GM06990 (cell line): ENCODE data around the gene EHF.

Experiments used
- DNase-seq: peaks from one replicate; pipeline ENCODE4 v3.0.0-alpha.2; 2011; ENCODE audit not compliant: insufficient read length; ENCODE audit errors: extremely low read depth
- H3K27me3 ChIP-seq: replicated peaks from 2 replicates; pipeline ENCODE4 v1.6.0; 2011; ENCODE audit warnings: low read length; ENCODE audit not compliant: control insufficient read depth, insufficient read depth
- H3K36me3 ChIP-seq: 2 replicates; pipeline ENCODE4 v1.5.1; 2011; ENCODE audit warnings: low read length; ENCODE audit not compliant: control insufficient read depth, insufficient read depth
- H3K4me3 ChIP-seq: replicated peaks from 2 replicates; pipeline ENCODE4 v1.5.1; 2011; ENCODE audit warnings: low read depth, mild to moderate bottlenecking, control low read depth, low read length
- TF ChIP-seq, protein P1 (sequence below): IDR thresholded peaks from 2 replicates; pipeline ENCODE4 v1.5.1; 2011; ENCODE audit warnings: low read length, control low read depth, mild to moderate bottlenecking, inconsistent platforms; ENCODE audit not compliant: insufficient read depth, poor library complexity, severe bottlenecking

The EHF gene

DNA sequence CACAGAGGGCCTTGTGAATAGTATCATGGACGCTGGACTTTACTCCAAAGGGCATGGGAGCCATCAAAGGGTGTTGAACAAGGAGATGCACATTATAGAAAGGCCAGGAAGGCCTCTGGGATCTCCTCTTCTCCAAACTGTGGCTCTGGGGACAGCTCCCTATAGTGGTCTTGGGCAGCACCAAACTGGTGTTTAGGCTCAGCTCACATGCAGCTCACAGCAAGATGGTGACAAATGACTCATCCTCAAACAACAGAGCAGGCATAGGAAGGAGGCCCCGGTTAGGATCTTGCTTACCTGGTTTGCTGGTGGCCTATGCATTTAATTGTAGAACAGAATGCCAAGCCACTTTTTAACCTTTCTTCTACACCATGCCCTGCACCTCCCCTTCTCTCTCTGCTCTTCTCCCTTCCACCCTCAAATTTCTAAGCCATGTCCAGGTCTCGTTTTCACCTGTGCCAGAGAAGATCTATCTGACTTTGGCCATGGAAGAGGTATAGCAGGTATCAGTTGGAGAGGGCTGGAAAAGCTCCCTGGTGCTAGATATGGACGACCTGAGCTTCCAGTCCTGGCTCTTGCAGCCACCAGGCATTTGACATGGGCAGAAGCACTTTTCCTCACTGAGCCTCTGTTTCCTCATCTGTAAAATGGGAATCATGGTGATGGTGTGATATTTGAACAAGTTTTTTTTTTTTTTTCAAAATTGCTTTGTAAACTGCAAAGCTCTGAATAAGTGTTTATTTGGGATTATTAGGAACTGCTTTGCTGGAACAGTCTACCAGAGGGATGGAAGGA is 14.4 kb upstream of the EHF start:
- TF ChIP-seq, protein P1, sequence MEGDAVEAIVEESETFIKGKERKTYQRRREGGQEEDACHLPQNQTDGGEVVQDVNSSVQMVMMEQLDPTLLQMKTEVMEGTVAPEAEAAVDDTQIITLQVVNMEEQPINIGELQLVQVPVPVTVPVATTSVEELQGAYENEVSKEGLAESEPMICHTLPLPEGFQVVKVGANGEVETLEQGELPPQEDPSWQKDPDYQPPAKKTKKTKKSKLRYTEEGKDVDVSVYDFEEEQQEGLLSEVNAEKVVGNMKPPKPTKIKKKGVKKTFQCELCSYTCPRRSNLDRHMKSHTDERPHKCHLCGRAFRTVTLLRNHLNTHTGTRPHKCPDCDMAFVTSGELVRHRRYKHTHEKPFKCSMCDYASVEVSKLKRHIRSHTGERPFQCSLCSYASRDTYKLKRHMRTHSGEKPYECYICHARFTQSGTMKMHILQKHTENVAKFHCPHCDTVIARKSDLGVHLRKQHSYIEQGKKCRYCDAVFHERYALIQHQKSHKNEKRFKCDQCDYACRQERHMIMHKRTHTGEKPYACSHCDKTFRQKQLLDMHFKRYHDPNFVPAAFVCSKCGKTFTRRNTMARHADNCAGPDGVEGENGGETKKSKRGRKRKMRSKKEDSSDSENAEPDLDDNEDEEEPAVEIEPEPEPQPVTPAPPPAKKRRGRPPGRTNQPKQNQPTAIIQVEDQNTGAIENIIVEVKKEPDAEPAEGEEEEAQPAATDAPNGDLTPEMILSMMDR, result no peak
- Histone ChIP-seq H3K4me3 (no peak overlapping the region), H3K36me3 (no peaks in the 10 kb centered on the region), H3K27me3 (no peaks in the 10 kb centered on the region)
- DNase-seq, result no peak

DNA sequence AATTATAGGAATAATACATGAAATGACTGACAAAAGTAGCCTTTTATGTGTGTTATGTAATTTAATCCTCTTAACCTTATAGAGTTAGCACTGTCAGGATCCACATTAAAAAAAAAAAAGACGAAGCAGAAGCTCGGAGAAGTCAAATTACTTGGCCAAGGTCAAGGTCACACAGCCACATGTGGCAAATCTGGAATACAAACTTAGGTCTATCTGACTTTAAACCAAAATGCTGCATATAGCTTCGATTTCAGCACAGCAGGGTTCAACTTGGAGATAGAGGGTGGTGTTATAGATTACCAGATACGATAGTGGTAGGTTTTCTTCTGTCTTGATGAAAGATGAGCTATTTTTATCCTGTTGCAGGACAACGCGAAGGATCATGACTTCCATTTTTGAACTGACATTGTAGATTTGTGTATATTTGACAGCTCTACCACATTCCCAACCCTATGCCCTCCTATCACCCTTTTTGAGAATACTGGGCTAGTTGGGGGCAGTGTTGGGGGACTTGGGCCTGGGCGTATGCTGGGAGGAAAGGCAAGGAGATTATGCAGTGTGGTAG is 11.6 kb upstream of the EHF start:
- no peak for DNase-seq
- no peaks in the 10 kb centered on the region for H3K27me3 ChIP-seq
- TF ChIP-seq, protein P1, result no peak
- no peak overlapping the region for H3K4me3 ChIP-seq
- H3K36me3 ChIP-seq, result no peaks in the 10 kb centered on the region

DNA sequence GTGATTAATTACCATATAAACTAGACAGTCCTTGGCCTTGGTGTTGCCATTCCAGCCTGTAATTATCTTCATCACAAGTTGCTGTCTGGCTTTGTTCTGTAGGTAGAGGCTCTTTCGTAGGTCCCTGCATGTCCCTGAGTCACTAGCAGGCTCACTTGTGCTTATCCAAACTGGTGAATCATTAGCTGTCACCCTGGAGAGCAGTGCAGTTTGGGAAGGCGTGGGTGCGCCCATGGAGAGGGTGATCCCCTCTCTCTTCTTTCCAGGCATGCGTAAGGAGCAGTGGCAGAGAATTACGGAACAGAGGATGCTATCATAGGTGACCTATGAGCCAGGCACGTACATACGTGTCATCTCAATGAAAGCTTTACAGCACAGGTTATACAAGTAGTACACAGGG is 11.0 kb upstream of the EHF start:
- no peak overlapping the region for H3K4me3 ChIP-seq
- TF ChIP-seq, protein P1, result no peak
- H3K36me3 ChIP-seq, result no peaks in the 10 kb centered on the region
- no peaks in the 10 kb centered on the region for H3K27me3 ChIP-seq
- DNase-seq, result no peak

DNA sequence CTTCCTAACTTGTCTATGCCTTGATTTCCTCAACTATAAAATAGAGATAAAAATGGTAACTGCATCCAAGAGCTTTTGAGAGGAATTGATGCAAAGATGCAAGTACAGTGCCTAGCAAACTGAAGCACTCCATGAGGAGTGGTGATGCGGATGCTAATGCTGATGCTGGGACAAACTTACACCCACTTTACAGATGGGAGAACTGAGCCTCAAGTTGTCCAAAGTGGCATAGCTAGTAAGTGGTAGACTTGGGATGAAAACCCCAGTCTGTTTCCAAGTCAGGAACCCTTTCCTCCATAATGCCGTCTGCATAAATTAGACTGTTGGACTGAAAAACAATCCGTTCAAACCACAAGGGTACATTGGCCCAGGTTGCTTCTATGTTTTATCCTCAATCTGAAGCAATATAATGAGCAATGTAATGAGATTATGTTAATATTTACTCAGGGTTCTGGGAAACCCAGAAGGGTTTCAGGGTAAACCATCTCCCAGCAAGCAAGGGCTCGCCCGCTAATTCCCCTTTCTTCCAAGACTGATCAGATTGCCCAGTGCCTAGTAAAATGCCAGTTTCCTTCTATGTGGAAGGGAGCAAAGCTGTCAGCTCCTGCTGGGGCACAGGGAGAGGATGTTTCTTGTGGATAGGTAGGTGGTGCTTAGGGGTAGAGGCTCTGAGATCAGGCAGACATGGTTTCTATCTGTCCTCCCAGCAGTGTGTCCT is 10.4 kb upstream of the EHF start:
- Histone ChIP-seq H3K4me3 (no peak overlapping the region), H3K36me3 (no peaks in the 10 kb centered on the region), H3K27me3 (no peaks in the 10 kb centered on the region)
- TF ChIP-seq, protein P1, result no peak
- DNase-seq, result no peak

DNA sequence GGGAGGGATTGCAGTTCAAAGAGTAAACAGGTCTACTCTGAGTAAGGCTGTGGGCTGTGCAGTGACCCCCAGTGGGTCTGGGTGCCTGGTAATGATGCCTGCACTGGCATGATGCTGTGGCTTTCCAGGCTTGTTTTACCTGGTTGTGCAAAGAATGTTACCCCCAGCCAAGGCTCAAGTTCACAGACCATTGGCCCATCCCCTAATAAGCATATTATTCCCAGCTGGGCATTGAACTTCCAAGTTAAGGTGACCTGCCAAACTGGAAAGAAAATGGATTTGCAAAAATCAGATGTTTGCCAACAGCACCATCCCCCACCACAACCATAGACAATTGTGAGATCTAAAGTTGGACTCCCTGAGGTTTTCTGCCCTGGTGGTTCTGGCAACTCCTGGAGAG is 7.9 kb upstream of the EHF start:
- TF ChIP-seq, protein P1, result no peak

More for the DNA sequence above, 7.9 kb upstream of the EHF start:
- DNase-seq, result no peak
- Histone ChIP-seq H3K27me3 (no peaks in the 10 kb centered on the region), H3K4me3 (no peak overlapping the region), H3K36me3 (no peaks in the 10 kb centered on the region)
